ELF-1 (cell line): Measurements from ENCODE around the gene HUWE1.

Source experiments
- DNase-seq: peaks from one replicate; pipeline ENCODE4 v3.0.0-alpha.2; 2016; ENCODE audit warnings: low read depth, low spot score

HUWE1 gene

GRCh38 chrX:53621418-53621986 is 65.0 kb downstream of the HUWE1 start:
- DNase-seq, result no peak

GRCh38 chrX:53616946-53617345 is 69.6 kb downstream of the HUWE1 start:
- DNase-seq, result no peak

GRCh38 chrX:53606456-53606855 is 80.1 kb downstream of the HUWE1 start:
- no peak for DNase-seq

- no peak for DNase-seq
Observed at GRCh38 chrX:53605004-53605403, 81.5 kb downstream of the HUWE1 start.

- DNase-seq, result no peak
Observed at GRCh38 chrX:53599781-53600396, 86.6 kb downstream of the HUWE1 start.

GRCh38 chrX:53598169-53598568 is 88.3 kb downstream of the HUWE1 start:
- no peak for DNase-seq

- DNase-seq, result no peak
Observed at GRCh38 chrX:53595266-53595810, 91.2 kb downstream of the HUWE1 start.

GRCh38 chrX:53594354-53594753 is 92.2 kb downstream of the HUWE1 start:
- no peak for DNase-seq

GRCh38 chrX:53587795-53588420 is 98.6 kb downstream of the HUWE1 start:
- no peak for DNase-seq

GRCh38 chrX:53584891-53585290 is 101.6 kb downstream of the HUWE1 start:
- DNase-seq, result no peak

GRCh38 chrX:53583571-53583970 is 102.9 kb downstream of the HUWE1 start:
- DNase-seq, result no peak

GRCh38 chrX:53580742-53581504 is 105.6 kb downstream of the HUWE1 start:
- no peak for DNase-seq

GRCh38 chrX:53571494-53571893 is 115.0 kb downstream of the HUWE1 start:
- no peak for DNase-seq

GRCh38 chrX:53563324-53563723 is 123.2 kb downstream of the HUWE1 start:
- no peak for DNase-seq

- DNase-seq, result no peak
Observed at GRCh38 chrX:53561912-53562311, 124.6 kb downstream of the HUWE1 start.

- no peak for DNase-seq
Observed at GRCh38 chrX:53558646-53559045, 127.9 kb downstream of the HUWE1 start.

GRCh38 chrX:53556868-53557267 is 129.7 kb downstream of the HUWE1 start:
- DNase-seq, result no peak

- DNase-seq, result no peak
Observed at GRCh38 chrX:53550756-53551463, 135.6 kb downstream of the HUWE1 start.

- no peak for DNase-seq
Observed at GRCh38 chrX:53547668-53548067, 138.9 kb downstream of the HUWE1 start.

- peak; percentile 26 for DNase-seq
Observed at GRCh38 chrX:53544936-53545335, 141.6 kb downstream of the HUWE1 start.

GRCh38 chrX:53538781-53539180 is 147.7 kb downstream of the HUWE1 start:
- no peak for DNase-seq
